GM12891 (cell line): ENCODE data around the gene C1QTNF3.

ENCODE experiments used
- DNase-seq: peaks from one replicate; pipeline ENCODE4 v3.0.0; 2011; ENCODE audit warnings: low spot score; ENCODE audit not compliant: insufficient read length
- FAIRE-seq: peaks from 2 replicates; lab custom pipeline; 2011; peaks lifted over from hg19 to GRCh38; lab: Jason Lieb, UNC
- PAX5 ChIP-seq: IDR thresholded peaks from 2 replicates; pipeline ENCODE4 v1.6.1; 2011; ENCODE audit warnings: low read length, moderate library complexity, mild to moderate bottlenecking; ENCODE audit not compliant: insufficient read depth, severe bottlenecking
- POLR2A ChIP-seq: IDR thresholded peaks from 2 replicates; pipeline ENCODE4 v1.6.1; 2011; ENCODE audit warnings: low read depth, low read length, control low read depth
- POLR2AphosphoS5 ChIP-seq: IDR thresholded peaks from 2 replicates; pipeline ENCODE4 v1.6.1; 2011; ENCODE audit warnings: low read depth, low read length, control low read depth
- POU2F2 ChIP-seq: IDR thresholded peaks from 2 replicates; pipeline ENCODE4 v1.6.1; 2011; ENCODE audit warnings: low read depth, mild to moderate bottlenecking, control low read depth, low read length, moderate library complexity
- SPI1 ChIP-seq: IDR thresholded peaks from 2 replicates; pipeline ENCODE4 v1.6.1; 2011; ENCODE audit warnings: low read depth, low read length, control low read depth
- TAF1 ChIP-seq: IDR thresholded peaks from 2 replicates; pipeline ENCODE4 v1.6.1; 2011; ENCODE audit warnings: low read depth, low read length, control low read depth

The C1QTNF3 gene

GRCh38 chr5:33999978-34000377 lies 43.0 kb downstream of the C1QTNF3 start:
- FAIRE-seq: no peak
- DNase-seq: no peak
- TF ChIP-seq TAF1 (no peak), POU2F2 (no peak), POLR2AphosphoS5 (no peak), SPI1 (no peak)

GRCh38 chr5:33997331-33997983 lies 45.6 kb downstream of the C1QTNF3 start:
- FAIRE-seq (peak; percentile 69), DNase-seq (no peak)
- no peak for TF ChIP-seq POU2F2
- no peak for TF ChIP-seq TAF1
- no peak for TF ChIP-seq SPI1
- TF ChIP-seq PAX5: no peak
- no peak for TF ChIP-seq POLR2A
- TF ChIP-seq POLR2AphosphoS5: no peak

- FAIRE-seq (no peak), DNase-seq (no peak)
- TF ChIP-seq SPI1 (no peak), POU2F2 (no peak), POLR2A (no peak), POLR2AphosphoS5 (no peak), TAF1 (no peak), PAX5 (no peak)
These were observed 47.1 kb downstream of the C1QTNF3 start for GRCh38 chr5:33995865-33996264.

GRCh38 chr5:33994845-33995244 lies 48.2 kb downstream of the C1QTNF3 start:
- TF ChIP-seq POLR2A (no peak), POU2F2 (no peak), TAF1 (no peak), PAX5 (no peak), POLR2AphosphoS5 (no peak), SPI1 (no peak)
- FAIRE-seq (no peak), DNase-seq (no peak)

DNA sequence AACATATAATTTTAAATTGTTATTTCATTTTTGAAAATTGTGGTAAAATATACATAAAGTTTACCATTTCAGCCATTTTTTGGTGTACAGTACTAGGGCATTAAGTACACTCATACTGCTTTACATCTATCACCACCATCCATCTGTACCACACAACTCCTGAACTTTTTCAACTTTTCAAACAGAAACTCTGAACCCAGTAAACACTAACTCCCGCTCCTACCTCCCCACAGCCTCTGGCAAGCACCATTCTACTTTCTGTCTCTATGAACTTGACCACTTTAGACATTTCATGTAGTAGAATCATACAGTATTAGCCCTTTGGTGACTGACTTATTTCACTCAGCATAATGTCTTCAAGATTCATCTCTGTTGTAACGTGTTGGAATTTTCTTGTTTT lies 50.1 kb downstream of the C1QTNF3 start:
- DNase-seq (no peak), FAIRE-seq (no peak)
- TF ChIP-seq PAX5: no peak
- TF ChIP-seq POLR2A: no peak
- TF ChIP-seq POU2F2: no peak
- no peak for TF ChIP-seq POLR2AphosphoS5
- no peak for TF ChIP-seq SPI1
- TF ChIP-seq TAF1: no peak

GRCh38 chr5:33985447-33985846 lies 57.6 kb downstream of the C1QTNF3 start:
- TF ChIP-seq POLR2A (no peak), TAF1 (no peak), POLR2AphosphoS5 (no peak), PAX5 (no peak), SPI1 (no peak), POU2F2 (no peak)
- FAIRE-seq: peak; percentile 26
- no peak for DNase-seq

- TF ChIP-seq POLR2A (no peak), TAF1 (no peak), SPI1 (no peak), POLR2AphosphoS5 (no peak), POU2F2 (no peak), PAX5 (no peak)
- DNase-seq (no peak), FAIRE-seq (no peak)
These were observed 58.3 kb downstream of the C1QTNF3 start, which contains the start of gene SLC45A2 for GRCh38 chr5:33984671-33985124. Gene SLC45A2 (minus strand): TSS chr5:33984693. CDS start chr5:33984583, 110 bp downstream.

DNA sequence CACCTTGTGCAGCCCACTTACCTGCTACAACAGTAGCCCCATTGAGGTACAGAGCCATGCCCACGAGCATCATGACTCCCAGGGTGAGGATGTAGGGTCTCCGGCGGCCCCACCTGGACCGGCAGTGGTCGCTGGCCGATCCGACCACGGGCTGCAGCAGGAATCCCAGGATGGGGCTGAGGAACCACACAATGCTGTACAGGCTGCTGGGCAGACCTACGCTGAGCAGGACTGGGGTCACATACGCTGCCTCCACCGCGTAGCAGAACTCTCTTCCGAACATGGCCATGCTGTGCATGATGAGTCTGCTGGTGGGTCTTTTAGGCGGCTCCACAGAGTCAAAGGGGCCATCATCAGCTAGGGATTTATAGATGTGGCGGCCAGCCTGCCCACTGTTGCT lies 58.8 kb downstream of the C1QTNF3 start:
- DNase-seq (no peak), FAIRE-seq (no peak)
- TF ChIP-seq PAX5: no peak
- TF ChIP-seq POLR2AphosphoS5: no peak
- TF ChIP-seq POU2F2: no peak
- no peak for TF ChIP-seq TAF1
- no peak for TF ChIP-seq SPI1
- no peak for TF ChIP-seq POLR2A

GRCh38 chr5:33981408-33982162 lies 61.4 kb downstream of the C1QTNF3 start:
- FAIRE-seq (no peak), DNase-seq (no peak)
- TF ChIP-seq SPI1 (no peak), POLR2AphosphoS5 (no peak), POU2F2 (no peak)

DNA sequence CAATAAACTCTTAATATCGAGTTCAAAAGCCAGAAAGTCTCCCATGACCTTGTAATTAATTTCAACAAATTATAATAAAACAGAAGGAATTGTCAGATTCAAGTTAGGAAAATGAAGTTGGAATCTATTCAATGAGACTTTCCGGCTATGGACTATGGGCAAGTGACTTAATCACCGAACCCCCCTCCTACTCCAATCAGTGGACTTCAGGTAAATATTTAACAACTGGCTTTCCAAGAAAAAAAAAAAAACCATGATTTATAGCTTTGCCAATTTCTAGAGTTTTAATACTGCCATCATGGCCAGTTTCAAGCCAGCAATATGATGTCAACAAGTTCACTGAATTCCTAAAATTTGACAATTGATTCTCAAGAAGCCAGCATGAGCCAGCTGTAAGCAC lies 63.0 kb downstream of the C1QTNF3 start:
- DNase-seq: no peak
- no peak for TF ChIP-seq TAF1
- TF ChIP-seq POU2F2: no peak
- TF ChIP-seq POLR2AphosphoS5: no peak
- no peak for TF ChIP-seq POLR2A
- TF ChIP-seq SPI1: no peak
- no peak for TF ChIP-seq PAX5
- no peak for FAIRE-seq
